HCT116 (cell line): Measurements from ENCODE around the gene ANKLE1. TPM values are rescaled to one million over a fixed set of nuclear protein-coding genes. Genes with fewer than 3 reads are reported as not detected.

Experiments
- ATAC-seq: fragments of 200-7000 bp; cut with Tn5 transposase; 2 replicates; pipeline ENCODE4 v1.9.1; 2020; ENCODE audit warnings: mild to moderate bottlenecking, moderate library complexity
- BruUV-seq: library from RNA; stranded (reverse); fragments of 400-500 nt; replicated peaks from 2 replicates; lab custom pipeline; 2021; lab: Mats Ljungman, UMichigan
- CTCF ChIA-PET: fragments of 300-600 bp; sonication (Branson Sonifier 250); formaldehyde crosslinking; loops from one replicate; lab custom pipeline; 2021; ENCODE audit warnings: antibody characterized with exemption; lab: Charles Lee
- POLR2A ChIA-PET: fragments of 300-600, 350-600 bp; sonication (Branson Sonifier 250); formaldehyde crosslinking; loops from one replicate; lab custom pipeline; 2021; ENCODE audit warnings: antibody characterized with exemption; lab: Charles Lee
- RAD21 ChIA-PET, 2 experiments: fragments of 300-600 bp; sonication (Branson Sonifier 250); formaldehyde crosslinking; loops; one replicate each; lab custom pipeline; 2023; ENCODE audit warnings: low total read pairs in 2 of 2; ENCODE audit not compliant: uncharacterized antibody in 2 of 2, unreplicated experiment in 2 of 2, low non-redundant PET in 1 of 2; lab: Charles Lee
- DNase-seq: peaks from one replicate; pipeline ENCODE4 v3.0.0-alpha.2; 2010; ENCODE audit warnings: low read depth, low spot score
- H2AFZ ChIP-seq: fragments of 200-600 bp; shearing (Covaris generic), sonication (generic); 2 replicates; pipeline ENCODE4 v1.6.1; 2017; ENCODE audit warnings: low read depth, mixed run types, mixed read lengths, antibody characterized with exemption, low read length; ENCODE audit not compliant: poor library complexity, severe bottlenecking
- H3K27ac ChIP-seq: 2 replicates; pipeline ENCODE4 v1.5.1; 2012; ENCODE audit warnings: low read depth, low read length
- H3K27me3 ChIP-seq: fragments of 200-600 bp; sonication (generic); 2 replicates; pipeline ENCODE4 v1.6.1; 2016; ENCODE audit warnings: mixed run types, low read length, mixed read lengths; ENCODE audit not compliant: insufficient read depth
- H3K36me3 ChIP-seq, 2 experiments: fragments of 200-500 bp in 1 of 2; fragments of 200-600 bp in 1 of 2; sonication (Bioruptor generic) in 1 of 2; sonication (generic) in 1 of 2; 2 replicates each; pipeline versions ENCODE4 v1.5.1 to v1.6.1; 2014 to 2016; ENCODE audit warnings: low read length in 2 of 2, inconsistent platforms in 1 of 2, mixed read lengths in 1 of 2, mixed run types in 1 of 2; ENCODE audit not compliant: insufficient read depth in 2 of 2, control insufficient read depth in 1 of 2
- H3K4me1 ChIP-seq, 2 experiments: fragments of 200-600 bp in 1 of 2; sonication (generic) in 1 of 2; 2 replicates each; pipeline versions ENCODE4 v1.5.1 to v1.6.1; 2012 to 2017; ENCODE audit warnings: low read length in 2 of 2, inconsistent platforms in 1 of 2, mild to moderate bottlenecking in 1 of 2, mixed read lengths in 1 of 2, mixed run types in 1 of 2, moderate library complexity in 1 of 2; ENCODE audit not compliant: insufficient read depth in 2 of 2, control insufficient read depth in 1 of 2
- H3K4me2 ChIP-seq: fragments of 200-600 bp; sonication (generic); 2 replicates; pipeline ENCODE4 v1.6.1; 2017; ENCODE audit warnings: mixed run types, low read length, mixed read lengths
- H3K4me3 ChIP-seq, 2 experiments: fragments of 200-600 bp in 1 of 2; sonication (generic) in 1 of 2; replicated peaks in 1 of 2; 2 replicates each; pipeline ENCODE4 v1.5.1; 2011 to 2016; ENCODE audit warnings: low read length in 2 of 2, control low read depth in 1 of 2, low read depth in 1 of 2, mild to moderate bottlenecking in 1 of 2, mixed read lengths in 1 of 2, mixed run types in 1 of 2
- H3K79me2 ChIP-seq: fragments of 200-600 bp; sonication (generic); 2 replicates; pipeline ENCODE4 v1.6.1; 2017; ENCODE audit warnings: mild to moderate bottlenecking, mixed run types, low read length, moderate library complexity, mixed read lengths; ENCODE audit not compliant: insufficient read depth
- H3K9ac ChIP-seq: fragments of 200-600 bp; sonication (generic); 2 replicates; pipeline ENCODE4 v1.6.1; 2016; ENCODE audit warnings: low read length, mixed read lengths
- H3K9me2 ChIP-seq: fragments of 200-600 bp; sonication (generic), shearing (Covaris generic); 2 replicates; pipeline ENCODE4 v1.6.1; 2017; ENCODE audit warnings: mixed run types, mild to moderate bottlenecking, moderate library complexity; ENCODE audit not compliant: insufficient read depth
- H3K9me3 ChIP-seq, 2 experiments: fragments of 200-500 bp in 1 of 2; fragments of 200-600 bp in 1 of 2; sonication (Bioruptor generic) in 1 of 2; sonication (generic) in 1 of 2; 2 replicates each; pipeline ENCODE4 v1.6.1; 2014 to 2017; ENCODE audit warnings: low read length in 2 of 2, mixed read lengths in 2 of 2, inconsistent platforms in 1 of 2, low read depth in 1 of 2, mild to moderate bottlenecking in 1 of 2, mixed run types in 1 of 2, moderate library complexity in 1 of 2; ENCODE audit not compliant: control insufficient read depth in 1 of 2, insufficient read depth in 1 of 2
- H4K20me1 ChIP-seq: fragments of 200-600 bp; sonication (generic), shearing (Covaris generic); 2 replicates; pipeline ENCODE4 v1.6.1; 2017; ENCODE audit warnings: mixed run types, mild to moderate bottlenecking, moderate library complexity; ENCODE audit not compliant: insufficient read depth
- ATF3 ChIP-seq: IDR thresholded peaks from 2 replicates; pipeline ENCODE4 v1.6.1; 2012
- CBX3 ChIP-seq: IDR thresholded peaks from 2 replicates; pipeline ENCODE4 v1.6.1; 2012; ENCODE audit warnings: low read depth
- CEBPB ChIP-seq: IDR thresholded peaks from 2 replicates; pipeline ENCODE4 v1.6.1; 2012; ENCODE audit warnings: low read depth
- CTCF ChIP-seq, 3 experiments: fragments of 200-600 bp in 1 of 3; sonication (generic) in 1 of 3; IDR thresholded peaks in 2 of 3; conservative IDR thresholded peaks in 1 of 3; 2 replicates each; pipeline ENCODE4 v1.5.1; 2012 to 2017; ENCODE audit warnings: low read depth in 2 of 3, low read length in 2 of 3, antibody characterized with exemption in 1 of 3, borderline replicate concordance in 1 of 3, control low read depth in 1 of 3, mild to moderate bottlenecking in 1 of 3, mixed read lengths in 1 of 3, mixed run types in 1 of 3, moderate library complexity in 1 of 3; ENCODE audit not compliant: insufficient read depth in 1 of 3
- EGR1 ChIP-seq: IDR thresholded peaks from 2 replicates; pipeline ENCODE4 v1.6.1; 2012; ENCODE audit warnings: low read depth
- ELF1 ChIP-seq: IDR thresholded peaks from 2 replicates; pipeline ENCODE4 v1.6.1; 2012; ENCODE audit warnings: low read depth, borderline replicate concordance
- FOSL1 ChIP-seq: IDR thresholded peaks from 2 replicates; pipeline ENCODE4 v1.6.1; 2012; ENCODE audit warnings: low read depth
- JUND ChIP-seq: IDR thresholded peaks from 2 replicates; pipeline ENCODE4 v1.6.1; 2012
- RAD21 ChIP-seq: IDR thresholded peaks from 2 replicates; pipeline ENCODE4 v1.6.1; 2012; ENCODE audit warnings: low read depth, mild to moderate bottlenecking
- SIN3A ChIP-seq: IDR thresholded peaks from 2 replicates; pipeline ENCODE4 v1.6.1; 2012; ENCODE audit warnings: low read depth
- SP1 ChIP-seq: IDR thresholded peaks from 2 replicates; pipeline ENCODE4 v1.6.1; 2012; ENCODE audit warnings: low read depth
- SRF ChIP-seq: IDR thresholded peaks from 2 replicates; pipeline ENCODE4 v1.6.1; 2012; ENCODE audit warnings: low read depth
- TCF7L2 ChIP-seq: IDR thresholded peaks from 2 replicates; pipeline ENCODE4 v1.7.0; 2011; ENCODE audit warnings: borderline replicate concordance, inconsistent platforms; ENCODE audit not compliant: insufficient read depth, insufficient read length; ENCODE audit errors: extremely low read depth
- YY1 ChIP-seq: IDR thresholded peaks from 2 replicates; pipeline ENCODE4 v1.6.1; 2011; ENCODE audit warnings: low read length, low read depth, moderate library complexity, mild to moderate bottlenecking; ENCODE audit not compliant: insufficient replicate concordance; ENCODE audit errors: extremely low read depth
- ZBTB33 ChIP-seq: IDR thresholded peaks from 2 replicates; pipeline ENCODE4 v1.6.1; 2011; ENCODE audit warnings: mild to moderate bottlenecking, low read length, moderate library complexity; ENCODE audit not compliant: insufficient replicate concordance; ENCODE audit errors: extremely low read depth
- ZFX ChIP-seq: fragments of 450-650 bp; IDR thresholded peaks from 2 replicates; pipeline ENCODE4 v1.6.1; 2017
- intact Hi-C: fragments of 100-400 bp; cut with micrococcal nuclease; formaldehyde crosslinking; loops from 2 replicates; pipeline ENCODE4 v1.10.0; 2022
- total RNA-seq: library from RNA; stranded (reverse); gene quantifications from one replicate; pipeline ENCODE4 v1.2.1, GENCODE V29; 2021; ENCODE audit not compliant: unreplicated experiment
- TF ChIP-seq, protein P1 (sequence below): IDR thresholded peaks from 2 replicates; pipeline ENCODE4 v1.6.1; 2012
- TF ChIP-seq, protein P2 (sequence below): IDR thresholded peaks from 2 replicates; pipeline ENCODE4 v1.6.1; 2012; ENCODE audit warnings: low read depth

ANKLE1 gene
- total RNA-seq, 1 experiment from 2014 or later, result 14.8 TPM

DNA sequence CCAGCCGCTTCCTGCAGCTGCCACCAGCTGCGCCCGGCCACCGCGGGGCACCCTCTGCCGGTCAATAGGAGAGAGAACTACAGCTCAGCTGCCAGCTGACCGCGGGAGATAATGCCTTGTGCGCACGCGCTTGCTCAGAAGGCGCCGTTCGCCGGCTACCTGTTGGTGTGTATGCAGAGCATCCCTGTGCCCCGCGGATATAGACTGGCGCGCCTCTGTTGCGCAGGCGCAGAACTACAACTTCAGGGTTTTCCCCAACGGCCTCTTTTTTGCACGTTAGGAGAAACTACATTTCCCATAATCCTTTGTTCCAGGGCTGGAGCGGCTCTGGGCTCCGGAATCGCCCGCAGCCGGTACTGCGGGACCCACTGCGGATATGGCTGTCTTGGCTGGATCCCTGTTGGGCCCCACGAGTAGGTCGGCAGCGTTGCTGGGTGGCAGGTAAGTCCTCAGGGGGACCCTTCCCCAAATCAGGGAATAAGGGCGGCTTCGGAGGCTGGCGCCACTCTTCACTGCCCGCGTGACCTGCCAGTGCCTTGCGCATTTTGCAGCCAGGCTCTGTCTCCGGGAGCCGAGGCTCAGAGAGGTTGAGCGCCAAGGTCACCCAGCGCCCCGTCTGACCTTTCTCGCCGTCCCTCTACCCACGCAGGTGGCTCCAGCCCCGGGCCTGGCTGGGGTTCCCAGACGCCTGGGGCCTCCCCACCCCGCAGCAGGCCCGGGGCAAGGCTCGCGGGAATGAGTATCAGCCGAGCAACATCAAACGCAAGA, 24.0 kb downstream of the ANKLE1 start, which contains the start of gene MRPL34:
TSS of gene MRPL34 (plus strand) at position 356 of the 768 bp plus-strand sequence. CDS start at position 377, 21 bp downstream.
- Histone ChIP-seq H3K9ac (peak within 1 kb of the TSS; percentile 96), H3K27ac (peak within 1 kb of the TSS; percentile 92), H3K36me3 (no peaks in the 10 kb centered on the region), H3K9me2 (no peaks in the 10 kb centered on the region), H3K4me1 (peaks cover 40 to 66% of the 10 kb centered on the region in 2 experiments), H3K9me3 (no peaks in the 10 kb centered on the region), H3K4me3 (peak within 1 kb of the TSS; percentile 81 to 85), H4K20me1 (no peaks in the 10 kb centered on the region), H2AFZ (no peak within 1 kb of the TSS), H3K27me3 (no peaks in the 10 kb centered on the region), H3K4me2 (peak within 1 kb of the TSS; percentile 97), H3K79me2 (peaks cover 26% of the 10 kb centered on the region)
- ChIA-PET RAD21 (interaction anchor here (0.6 to 1.1 kb wide), 5 partner anchors 10 to 80 kb away, joined by 3 to 7 read pairs (median 3); no protein-coding TSS in a partner anchor), POLR2A (interaction anchor here (0.6 to 3.1 kb wide), 10 partner anchors 8 to 944 kb away, joined by 3 to 22 read pairs (median 4); partner anchors contain the start of gene B3GNT3), CTCF (interaction anchor here (0.5 to 2.1 kb wide), 15 partner anchors 9 to 591 kb away, joined by 3 to 33 read pairs (median 4); no protein-coding TSS in a partner anchor)
- ATAC-seq (peak; percentile 65), DNase-seq (peak; percentile 99)
- intact Hi-C loops, result no loop called here
- TSS peak; percentile 30 for BruUV-seq
- TF ChIP-seq YY1 (peak; percentile 67), RAD21 (peak; percentile 93), JUND (no peak; the same call in 1 of the 2 replicates), CEBPB (no peak), ELF1 (no peak; the same call in 1 of the 2 replicates), SRF (no peak), CTCF (IDR thresholded peaks at IDR 0.05 in 2 of 3, conservative IDR thresholded peaks at IDR 0.05 in 1 of 3; ENCODE audit: borderline replicate concordance in 1 of 3, insufficient read depth in 1 of 3, low read depth in 2 of 3, low read length in 2 of 3) (peak in 2 of 3 experiments; percentile 77 to 85), ZFX (peak; percentile 91), SIN3A (peak; percentile 96), EGR1 (0 out of 2 replicates have a peak, but pooled peaks have one; percentile 50), SP1 (peak; percentile 90), ATF3 (no peak), ZBTB33 (no peak), FOSL1 (no peak), TCF7L2 (peak; percentile 78), CBX3 (peak; percentile 93)
- TF ChIP-seq, protein P1, sequence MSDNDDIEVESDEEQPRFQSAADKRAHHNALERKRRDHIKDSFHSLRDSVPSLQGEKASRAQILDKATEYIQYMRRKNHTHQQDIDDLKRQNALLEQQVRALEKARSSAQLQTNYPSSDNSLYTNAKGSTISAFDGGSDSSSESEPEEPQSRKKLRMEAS, result peak; percentile 90
- TF ChIP-seq, protein P2, sequence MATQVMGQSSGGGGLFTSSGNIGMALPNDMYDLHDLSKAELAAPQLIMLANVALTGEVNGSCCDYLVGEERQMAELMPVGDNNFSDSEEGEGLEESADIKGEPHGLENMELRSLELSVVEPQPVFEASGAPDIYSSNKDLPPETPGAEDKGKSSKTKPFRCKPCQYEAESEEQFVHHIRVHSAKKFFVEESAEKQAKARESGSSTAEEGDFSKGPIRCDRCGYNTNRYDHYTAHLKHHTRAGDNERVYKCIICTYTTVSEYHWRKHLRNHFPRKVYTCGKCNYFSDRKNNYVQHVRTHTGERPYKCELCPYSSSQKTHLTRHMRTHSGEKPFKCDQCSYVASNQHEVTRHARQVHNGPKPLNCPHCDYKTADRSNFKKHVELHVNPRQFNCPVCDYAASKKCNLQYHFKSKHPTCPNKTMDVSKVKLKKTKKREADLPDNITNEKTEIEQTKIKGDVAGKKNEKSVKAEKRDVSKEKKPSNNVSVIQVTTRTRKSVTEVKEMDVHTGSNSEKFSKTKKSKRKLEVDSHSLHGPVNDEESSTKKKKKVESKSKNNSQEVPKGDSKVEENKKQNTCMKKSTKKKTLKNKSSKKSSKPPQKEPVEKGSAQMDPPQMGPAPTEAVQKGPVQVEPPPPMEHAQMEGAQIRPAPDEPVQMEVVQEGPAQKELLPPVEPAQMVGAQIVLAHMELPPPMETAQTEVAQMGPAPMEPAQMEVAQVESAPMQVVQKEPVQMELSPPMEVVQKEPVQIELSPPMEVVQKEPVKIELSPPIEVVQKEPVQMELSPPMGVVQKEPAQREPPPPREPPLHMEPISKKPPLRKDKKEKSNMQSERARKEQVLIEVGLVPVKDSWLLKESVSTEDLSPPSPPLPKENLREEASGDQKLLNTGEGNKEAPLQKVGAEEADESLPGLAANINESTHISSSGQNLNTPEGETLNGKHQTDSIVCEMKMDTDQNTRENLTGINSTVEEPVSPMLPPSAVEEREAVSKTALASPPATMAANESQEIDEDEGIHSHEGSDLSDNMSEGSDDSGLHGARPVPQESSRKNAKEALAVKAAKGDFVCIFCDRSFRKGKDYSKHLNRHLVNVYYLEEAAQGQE, result no peak
